Fibroblast of pulmonary artery (primary cell): Measurements from ENCODE around the gene PMEPA1.

ENCODE experiments used
- DNase-seq: peaks from one replicate; pipeline ENCODE4 v3.0.0-alpha.2; 2010; ENCODE audit warnings: low read depth
- H3K4me3 ChIP-seq: replicated peaks from 2 replicates; pipeline ENCODE4 v1.5.1; 2011; ENCODE audit warnings: low read depth, mild to moderate bottlenecking, control low read depth, low read length, moderate library complexity
- TF ChIP-seq, protein P1 (sequence below): IDR thresholded peaks from 2 replicates; pipeline ENCODE4 v1.5.1; 2011; ENCODE audit warnings: mild to moderate bottlenecking, control low read depth, low read length, inconsistent platforms; ENCODE audit errors: missing control alignments

PMEPA1 gene

DNA sequence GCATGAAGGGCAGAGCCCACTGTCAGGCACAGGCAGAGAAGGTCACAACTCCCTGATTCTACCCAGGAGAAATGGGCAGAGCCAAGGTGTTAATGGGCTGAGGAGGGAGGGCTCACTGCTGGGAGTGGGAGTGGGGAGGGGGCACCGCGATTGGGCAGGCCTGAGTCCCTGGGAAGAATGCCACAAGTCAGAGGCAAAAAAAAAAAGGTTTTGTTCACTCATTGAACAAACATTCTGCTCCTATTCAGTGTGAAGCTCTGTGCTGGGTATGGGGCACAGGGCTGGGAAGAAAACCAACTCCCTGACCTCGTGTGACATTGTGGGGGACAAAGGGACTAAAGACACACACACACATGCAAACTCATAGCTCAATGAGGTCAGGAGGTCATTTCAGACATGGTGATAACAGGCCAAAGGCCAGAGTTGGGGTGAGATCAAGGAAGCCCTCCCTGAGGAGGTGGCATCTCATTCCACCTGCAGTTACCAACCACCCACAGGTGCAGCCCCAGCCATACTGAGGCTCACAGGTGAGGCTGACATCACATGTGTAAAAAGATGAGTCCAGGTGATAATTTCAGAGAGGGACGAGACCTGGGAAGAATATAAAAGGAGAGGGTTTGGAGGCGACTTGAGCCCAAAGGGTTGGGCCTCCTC, 3.2 kb upstream of the PMEPA1 start:
- no peak for DNase-seq
- TF ChIP-seq, protein P1, sequence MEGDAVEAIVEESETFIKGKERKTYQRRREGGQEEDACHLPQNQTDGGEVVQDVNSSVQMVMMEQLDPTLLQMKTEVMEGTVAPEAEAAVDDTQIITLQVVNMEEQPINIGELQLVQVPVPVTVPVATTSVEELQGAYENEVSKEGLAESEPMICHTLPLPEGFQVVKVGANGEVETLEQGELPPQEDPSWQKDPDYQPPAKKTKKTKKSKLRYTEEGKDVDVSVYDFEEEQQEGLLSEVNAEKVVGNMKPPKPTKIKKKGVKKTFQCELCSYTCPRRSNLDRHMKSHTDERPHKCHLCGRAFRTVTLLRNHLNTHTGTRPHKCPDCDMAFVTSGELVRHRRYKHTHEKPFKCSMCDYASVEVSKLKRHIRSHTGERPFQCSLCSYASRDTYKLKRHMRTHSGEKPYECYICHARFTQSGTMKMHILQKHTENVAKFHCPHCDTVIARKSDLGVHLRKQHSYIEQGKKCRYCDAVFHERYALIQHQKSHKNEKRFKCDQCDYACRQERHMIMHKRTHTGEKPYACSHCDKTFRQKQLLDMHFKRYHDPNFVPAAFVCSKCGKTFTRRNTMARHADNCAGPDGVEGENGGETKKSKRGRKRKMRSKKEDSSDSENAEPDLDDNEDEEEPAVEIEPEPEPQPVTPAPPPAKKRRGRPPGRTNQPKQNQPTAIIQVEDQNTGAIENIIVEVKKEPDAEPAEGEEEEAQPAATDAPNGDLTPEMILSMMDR: no peak
- H3K4me3 ChIP-seq: no peak overlapping the region

DNA sequence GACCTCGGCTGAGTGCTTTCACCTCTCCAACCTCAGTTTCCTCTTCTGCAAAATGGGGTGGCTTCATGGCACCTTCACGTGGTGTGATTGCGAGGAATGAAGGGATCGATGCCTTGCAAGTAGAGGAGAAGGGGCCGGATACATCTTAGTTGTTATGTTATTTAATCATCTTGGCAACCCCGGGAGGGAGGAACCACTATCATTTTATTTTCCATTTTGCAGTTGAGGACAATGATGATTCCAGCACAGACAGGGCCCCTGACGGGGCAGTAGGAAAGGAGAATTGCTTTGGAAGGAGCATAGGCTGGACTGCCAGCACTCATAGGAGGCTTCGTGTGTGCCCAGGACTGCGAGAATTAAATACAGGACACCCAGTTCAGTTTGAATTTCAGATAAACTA, 2.5 kb upstream of the PMEPA1 start:
- DNase-seq: no peak
- TF ChIP-seq, protein P1: no peak
- H3K4me3 ChIP-seq: no peak overlapping the region

DNA sequence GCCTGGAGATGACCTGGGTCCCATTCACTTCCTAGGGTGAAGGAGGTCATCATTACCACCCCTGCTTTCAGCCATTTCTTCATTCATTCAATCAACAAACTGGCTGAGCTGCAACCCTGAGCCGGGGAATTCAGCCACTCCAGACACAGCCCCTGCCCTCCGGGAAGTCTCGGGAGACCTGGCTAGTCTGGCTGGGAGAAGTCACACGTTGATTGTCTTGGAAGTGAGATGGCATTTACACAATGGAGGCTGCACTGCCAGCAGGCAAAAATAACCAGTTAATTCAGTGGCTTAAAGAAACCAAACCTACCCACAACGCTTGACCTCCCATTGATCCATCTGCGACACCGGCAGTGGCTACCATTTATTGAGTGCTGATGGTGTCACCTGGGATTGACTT, 2.0 kb upstream of the PMEPA1 start:
- DNase-seq: no peak
- TF ChIP-seq, protein P1: no peak
- no peak overlapping the region for H3K4me3 ChIP-seq

DNA sequence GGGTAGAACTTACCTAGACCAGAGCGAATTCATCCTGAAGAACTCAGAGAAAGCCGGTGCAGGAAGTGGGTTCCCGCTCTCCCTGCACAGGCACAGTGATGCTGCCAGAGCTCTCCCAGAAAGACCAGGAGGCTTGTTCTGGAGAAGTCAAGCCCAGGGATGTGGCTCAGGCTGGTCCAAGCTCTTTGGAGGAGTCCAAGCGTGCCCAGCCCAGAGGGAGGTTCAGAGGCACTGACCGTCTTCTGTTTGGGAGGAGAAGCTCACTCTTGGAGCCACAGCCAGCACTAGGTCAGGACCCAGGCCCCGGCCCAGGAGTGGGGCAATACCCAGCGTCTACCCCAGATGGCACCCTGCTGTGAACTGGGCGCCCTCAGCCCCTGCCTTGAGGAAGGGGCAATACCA, 1.5 kb upstream of the PMEPA1 start:
- no peak overlapping the region for H3K4me3 ChIP-seq
- TF ChIP-seq, protein P1: no peak
- no peak for DNase-seq

DNA sequence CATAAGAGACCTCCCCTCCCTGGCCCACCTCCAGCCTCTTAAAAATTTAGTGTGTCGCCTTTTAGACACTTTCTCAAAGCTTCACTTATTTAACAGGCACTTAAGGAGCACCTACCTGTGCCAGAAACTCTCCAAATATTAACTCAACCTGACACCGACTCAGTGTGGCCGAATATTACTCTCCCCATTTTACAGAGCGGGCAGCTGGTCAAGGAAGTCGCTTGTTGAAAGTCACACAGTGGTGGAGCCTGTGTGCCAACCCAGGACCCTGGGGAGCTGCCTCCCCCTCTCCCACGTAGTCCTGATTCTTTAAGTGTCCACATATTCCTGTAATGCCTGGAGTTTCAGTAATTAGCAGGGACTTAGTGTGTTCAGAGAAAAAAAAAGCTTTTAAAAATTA, 1.0 kb upstream of the PMEPA1 start:
- DNase-seq: no peak
- TF ChIP-seq, protein P1: no peak
- H3K4me3 ChIP-seq: peak overlapping the region; percentile 75

DNA sequence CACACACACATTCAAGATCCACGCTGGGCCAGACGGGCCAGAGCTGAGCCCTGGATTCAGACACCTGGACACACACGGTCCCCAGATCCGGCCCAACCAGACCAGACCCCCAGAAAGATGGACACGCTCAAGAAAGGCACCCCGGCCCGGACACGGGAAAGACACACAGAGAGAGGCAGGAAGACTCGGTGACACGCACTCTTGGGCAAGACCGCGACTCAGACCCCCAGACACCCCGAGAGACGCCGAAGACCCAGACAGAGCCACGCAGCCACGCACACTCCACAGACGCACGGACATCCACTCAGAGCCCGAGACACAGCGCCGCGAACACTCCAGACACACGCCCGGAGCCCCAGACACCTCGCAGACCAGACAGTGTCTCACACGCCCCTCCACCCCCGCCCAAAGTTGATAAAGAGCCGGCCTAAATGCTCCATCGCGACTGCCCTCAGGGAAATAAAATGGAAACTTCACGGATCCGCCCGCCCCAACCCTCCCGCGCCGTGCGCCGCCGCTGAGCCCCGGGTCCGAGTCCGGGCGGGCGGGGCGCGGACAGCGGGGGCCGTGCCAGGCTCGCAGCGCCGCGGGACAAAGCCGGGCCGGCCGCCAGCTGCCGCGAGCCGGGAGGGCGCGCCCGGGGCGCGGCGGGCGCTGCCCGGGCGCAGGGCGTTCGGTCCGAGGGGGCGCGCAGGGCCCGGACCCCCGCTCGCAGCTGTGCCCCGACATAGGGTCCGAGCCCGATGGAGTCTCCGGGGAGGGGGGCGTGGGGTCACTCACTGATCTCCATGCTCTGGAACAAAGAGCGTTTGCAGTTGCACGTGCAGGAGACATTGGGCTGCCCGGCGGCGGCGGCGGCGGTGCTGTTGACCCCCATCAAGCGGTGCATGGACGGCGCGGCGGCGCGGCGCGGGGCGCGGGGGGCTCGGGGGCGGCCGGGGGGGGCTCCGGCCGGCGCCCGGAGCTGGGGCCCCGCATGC, 831 bp downstream of the PMEPA1 start:
- TF ChIP-seq, protein P1: no peak
- peak overlapping the region; percentile 75 for H3K4me3 ChIP-seq
- peak; percentile 18 for DNase-seq
